ENCODE results near the gene GPC6. TPM values are rescaled to one million over a fixed set of nuclear protein-coding genes. Genes with fewer than 3 reads are reported as not detected.

GPC6 gene
- total and polyA plus RNA-seq, 2 donors (not counting 3 experiments of a cell fraction or from before 2014, with no cell fraction given), result 0.01 TPM; not detected in 1

GRCh38 chr13:93900731-93901130, 674.1 kb downstream of the GPC6 start:
- no peaks in the 10 kb centered on the region for H3K4me1 ChIP-seq (ENCODE audit: control insufficient read depth, extremely low read depth, insufficient read depth, low read length)
- ChIA-PET POLR2A (no interaction called here), CTCF (no interaction called here)
- no peak for TF ChIP-seq POLR2A (IDR thresholded peaks at IDR 0.05; ENCODE audit: low read depth, low read length)
- TF ChIP-seq, protein P1, sequence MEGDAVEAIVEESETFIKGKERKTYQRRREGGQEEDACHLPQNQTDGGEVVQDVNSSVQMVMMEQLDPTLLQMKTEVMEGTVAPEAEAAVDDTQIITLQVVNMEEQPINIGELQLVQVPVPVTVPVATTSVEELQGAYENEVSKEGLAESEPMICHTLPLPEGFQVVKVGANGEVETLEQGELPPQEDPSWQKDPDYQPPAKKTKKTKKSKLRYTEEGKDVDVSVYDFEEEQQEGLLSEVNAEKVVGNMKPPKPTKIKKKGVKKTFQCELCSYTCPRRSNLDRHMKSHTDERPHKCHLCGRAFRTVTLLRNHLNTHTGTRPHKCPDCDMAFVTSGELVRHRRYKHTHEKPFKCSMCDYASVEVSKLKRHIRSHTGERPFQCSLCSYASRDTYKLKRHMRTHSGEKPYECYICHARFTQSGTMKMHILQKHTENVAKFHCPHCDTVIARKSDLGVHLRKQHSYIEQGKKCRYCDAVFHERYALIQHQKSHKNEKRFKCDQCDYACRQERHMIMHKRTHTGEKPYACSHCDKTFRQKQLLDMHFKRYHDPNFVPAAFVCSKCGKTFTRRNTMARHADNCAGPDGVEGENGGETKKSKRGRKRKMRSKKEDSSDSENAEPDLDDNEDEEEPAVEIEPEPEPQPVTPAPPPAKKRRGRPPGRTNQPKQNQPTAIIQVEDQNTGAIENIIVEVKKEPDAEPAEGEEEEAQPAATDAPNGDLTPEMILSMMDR (IDR thresholded peaks at IDR 0.05; ENCODE audit: extremely low read depth in 1 of 2, insufficient read depth in 1 of 2, low read depth in 1 of 2, low read length in 2 of 2), result no peak
- TF ChIP-seq, protein P2, sequence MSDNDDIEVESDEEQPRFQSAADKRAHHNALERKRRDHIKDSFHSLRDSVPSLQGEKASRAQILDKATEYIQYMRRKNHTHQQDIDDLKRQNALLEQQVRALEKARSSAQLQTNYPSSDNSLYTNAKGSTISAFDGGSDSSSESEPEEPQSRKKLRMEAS (IDR thresholded peaks at IDR 0.05; ENCODE audit: insufficient read depth, insufficient read length), result no peak
- TF ChIP-seq JUN (IDR thresholded peaks at IDR 0.05; ENCODE audit: borderline replicate concordance, insufficient read depth, insufficient read length, low read depth), result no peak
- TF ChIP-seq GATA2 (IDR thresholded peaks at IDR 0.05; ENCODE audit: insufficient read depth, insufficient read length, low read depth, low read length), result no peak
- no peak overlapping the region for H3K4me3 ChIP-seq (replicated peaks in 1 of 3; ENCODE audit: insufficient read depth in 1 of 3, low read depth in 1 of 3, low read length in 3 of 3)
- no peaks in the 10 kb centered on the region for H3K79me2 ChIP-seq (ENCODE audit: control insufficient read depth, insufficient read depth, low read length)
- no peak for FAIRE-seq
- no peaks in the 10 kb centered on the region for H3K27me3 ChIP-seq (ENCODE audit: control insufficient read depth in 2 of 2, insufficient read depth in 2 of 2, low read length in 2 of 2)
- BruUV-seq (replicated peaks), result no TSS peak
- dilution Hi-C loops (cut with MboI; ENCODE audit: extremely low pct_ligation_motif_present, low sequenced_read_pairs) (no loop called here), intact Hi-C loops (cut with micrococcal nuclease) (no loop called here)
- no peak overlapping the region for H3K4me2 ChIP-seq (ENCODE audit: insufficient read depth, low read length)
- no peak overlapping the region for H3K27ac ChIP-seq (ENCODE audit: insufficient read depth, low read depth, low read length)
- no peaks in the 10 kb centered on the region for H4K20me1 ChIP-seq (replicated peaks; ENCODE audit: control insufficient read depth, extremely low read depth, insufficient read depth, low read length)
- no peak overlapping the region for H2AFZ ChIP-seq (ENCODE audit: low read depth, low read length)
- no peak overlapping the region for H3K9ac ChIP-seq (replicated peaks; ENCODE audit: extremely low read depth, insufficient read depth, low read length)
- no peaks in the 10 kb centered on the region for H3K9me1 ChIP-seq (replicated peaks; ENCODE audit: control insufficient read depth, extremely low read depth, insufficient read depth, low read length)
- no peak for DNase-seq (ENCODE audit: low read depth, low spot score)
- H3K9me3 ChIP-seq (replicated peaks; ENCODE audit: control insufficient read depth, insufficient read depth, low read length), result peaks cover 3% of the 10 kb centered on the region
- no peaks in the 10 kb centered on the region for H3K36me3 ChIP-seq (ENCODE audit: control insufficient read depth in 2 of 2, extremely low read depth in 1 of 2, insufficient read depth in 2 of 2, low read length in 2 of 2)

DNA sequence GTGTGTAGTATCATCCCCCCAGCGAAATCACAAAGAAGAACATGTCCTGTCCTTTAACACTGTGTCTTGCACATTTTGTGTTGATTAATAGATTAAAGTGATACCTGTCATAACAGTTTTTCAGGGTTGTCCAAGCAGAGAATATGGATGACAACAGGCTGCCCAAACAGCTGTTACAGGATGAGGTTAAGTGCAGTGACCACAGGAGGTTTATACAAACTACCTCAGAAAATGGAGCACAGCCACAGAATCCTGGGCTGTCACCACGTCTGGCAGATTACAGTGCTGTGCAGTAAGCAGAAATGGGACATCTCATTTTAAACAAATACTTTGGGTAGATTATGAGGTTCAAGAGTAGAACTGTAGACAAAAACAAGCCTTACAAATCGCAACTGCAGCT, 677.3 kb downstream of the GPC6 start:
- no peaks in the 10 kb centered on the region for H3K79me2 ChIP-seq (ENCODE audit: control insufficient read depth, insufficient read depth, low read length)
- POLR2A ChIA-PET, result no interaction called here
- H2AFZ ChIP-seq (ENCODE audit: low read depth, low read length), result no peak overlapping the region
- no peak for FAIRE-seq
- TF ChIP-seq POLR2A (IDR thresholded peaks at IDR 0.05; ENCODE audit: low read depth, low read length) (no peak), FOS (IDR thresholded peaks at IDR 0.05; ENCODE audit: borderline replicate concordance, insufficient read depth, low read length) (no peak), EZH2 (IDR thresholded peaks at IDR 0.05; ENCODE audit: borderline replicate concordance, low read depth, low read length, severe bottlenecking) (no peak), MYC (IDR thresholded peaks at IDR 0.05; ENCODE audit: low read depth, low read length) (no peak), GATA2 (IDR thresholded peaks at IDR 0.05; ENCODE audit: insufficient read depth, insufficient read length, low read depth, low read length) (no peak), JUN (IDR thresholded peaks at IDR 0.05; ENCODE audit: borderline replicate concordance, insufficient read depth, insufficient read length, low read depth) (no peak), POLR2AphosphoS5 (IDR thresholded peaks at IDR 0.05; ENCODE audit: insufficient read depth, low read depth, low read length) (no peak)
- TF ChIP-seq, protein P2 (IDR thresholded peaks at IDR 0.05; ENCODE audit: insufficient read depth, insufficient read length), result no peak
- TF ChIP-seq, protein P1 (IDR thresholded peaks at IDR 0.05; ENCODE audit: extremely low read depth in 1 of 2, insufficient read depth in 1 of 2, low read depth in 1 of 2, low read length in 2 of 2), result no peak
- H3K4me2 ChIP-seq (ENCODE audit: insufficient read depth, low read length), result no peak overlapping the region
- H4K20me1 ChIP-seq (replicated peaks; ENCODE audit: control insufficient read depth, extremely low read depth, insufficient read depth, low read length), result no peaks in the 10 kb centered on the region
- dilution Hi-C loops (cut with MboI; ENCODE audit: extremely low pct_ligation_motif_present, low sequenced_read_pairs), result no loop called here
- CTCF ChIA-PET, result no interaction called here
- no peaks in the 10 kb centered on the region for H3K36me3 ChIP-seq (ENCODE audit: control insufficient read depth in 2 of 2, extremely low read depth in 1 of 2, insufficient read depth in 2 of 2, low read length in 2 of 2)
- H3K9me1 ChIP-seq (replicated peaks; ENCODE audit: control insufficient read depth, extremely low read depth, insufficient read depth, low read length), result no peaks in the 10 kb centered on the region
- H3K9me3 ChIP-seq (replicated peaks; ENCODE audit: control insufficient read depth, insufficient read depth, low read length), result peaks cover 3% of the 10 kb centered on the region
- H3K27ac ChIP-seq (ENCODE audit: insufficient read depth, low read depth, low read length), result no peak overlapping the region
- intact Hi-C loops (cut with micrococcal nuclease), result no loop called here
- H3K27me3 ChIP-seq (ENCODE audit: control insufficient read depth in 2 of 2, insufficient read depth in 2 of 2, low read length in 2 of 2), result no peaks in the 10 kb centered on the region
- H3K9ac ChIP-seq (replicated peaks; ENCODE audit: extremely low read depth, insufficient read depth, low read length), result no peak overlapping the region
- H3K4me3 ChIP-seq (replicated peaks in 1 of 3; ENCODE audit: insufficient read depth in 1 of 3, low read depth in 1 of 3, low read length in 3 of 3), result no peak overlapping the region
- BruUV-seq (replicated peaks), result no TSS peak
- no peaks in the 10 kb centered on the region for H3K4me1 ChIP-seq (ENCODE audit: control insufficient read depth, extremely low read depth, insufficient read depth, low read length)
- DNase-seq (ENCODE audit: low read depth, low spot score), result no peak

All from endothelial cell of umbilical vein (primary cell).